ENCODE results near the gene CHSY1.

DNA sequence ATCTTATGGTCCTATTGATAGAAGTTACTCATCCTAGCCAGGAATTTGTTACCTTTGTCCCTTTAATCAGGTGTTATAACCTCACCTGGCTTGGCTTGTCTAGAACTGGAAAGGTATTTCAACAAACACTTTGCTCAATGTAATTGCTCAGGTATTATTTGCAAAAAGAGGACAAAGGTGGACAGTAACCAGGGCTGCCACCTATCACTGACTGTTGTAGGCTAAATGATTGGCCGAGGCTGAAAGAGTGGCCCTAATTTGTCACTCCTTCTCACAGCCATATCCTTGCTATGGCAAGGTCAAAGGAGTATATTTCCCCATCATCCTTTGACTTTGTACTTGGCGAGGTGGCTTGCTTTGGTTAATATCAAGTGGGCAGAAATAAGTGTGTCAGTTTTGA, 28.2 kb upstream of the CHSY1 start:
- TF ChIP-seq, protein P1, sequence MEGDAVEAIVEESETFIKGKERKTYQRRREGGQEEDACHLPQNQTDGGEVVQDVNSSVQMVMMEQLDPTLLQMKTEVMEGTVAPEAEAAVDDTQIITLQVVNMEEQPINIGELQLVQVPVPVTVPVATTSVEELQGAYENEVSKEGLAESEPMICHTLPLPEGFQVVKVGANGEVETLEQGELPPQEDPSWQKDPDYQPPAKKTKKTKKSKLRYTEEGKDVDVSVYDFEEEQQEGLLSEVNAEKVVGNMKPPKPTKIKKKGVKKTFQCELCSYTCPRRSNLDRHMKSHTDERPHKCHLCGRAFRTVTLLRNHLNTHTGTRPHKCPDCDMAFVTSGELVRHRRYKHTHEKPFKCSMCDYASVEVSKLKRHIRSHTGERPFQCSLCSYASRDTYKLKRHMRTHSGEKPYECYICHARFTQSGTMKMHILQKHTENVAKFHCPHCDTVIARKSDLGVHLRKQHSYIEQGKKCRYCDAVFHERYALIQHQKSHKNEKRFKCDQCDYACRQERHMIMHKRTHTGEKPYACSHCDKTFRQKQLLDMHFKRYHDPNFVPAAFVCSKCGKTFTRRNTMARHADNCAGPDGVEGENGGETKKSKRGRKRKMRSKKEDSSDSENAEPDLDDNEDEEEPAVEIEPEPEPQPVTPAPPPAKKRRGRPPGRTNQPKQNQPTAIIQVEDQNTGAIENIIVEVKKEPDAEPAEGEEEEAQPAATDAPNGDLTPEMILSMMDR (IDR thresholded peaks at IDR 0.05): no peak
- TF ChIP-seq, protein P2, sequence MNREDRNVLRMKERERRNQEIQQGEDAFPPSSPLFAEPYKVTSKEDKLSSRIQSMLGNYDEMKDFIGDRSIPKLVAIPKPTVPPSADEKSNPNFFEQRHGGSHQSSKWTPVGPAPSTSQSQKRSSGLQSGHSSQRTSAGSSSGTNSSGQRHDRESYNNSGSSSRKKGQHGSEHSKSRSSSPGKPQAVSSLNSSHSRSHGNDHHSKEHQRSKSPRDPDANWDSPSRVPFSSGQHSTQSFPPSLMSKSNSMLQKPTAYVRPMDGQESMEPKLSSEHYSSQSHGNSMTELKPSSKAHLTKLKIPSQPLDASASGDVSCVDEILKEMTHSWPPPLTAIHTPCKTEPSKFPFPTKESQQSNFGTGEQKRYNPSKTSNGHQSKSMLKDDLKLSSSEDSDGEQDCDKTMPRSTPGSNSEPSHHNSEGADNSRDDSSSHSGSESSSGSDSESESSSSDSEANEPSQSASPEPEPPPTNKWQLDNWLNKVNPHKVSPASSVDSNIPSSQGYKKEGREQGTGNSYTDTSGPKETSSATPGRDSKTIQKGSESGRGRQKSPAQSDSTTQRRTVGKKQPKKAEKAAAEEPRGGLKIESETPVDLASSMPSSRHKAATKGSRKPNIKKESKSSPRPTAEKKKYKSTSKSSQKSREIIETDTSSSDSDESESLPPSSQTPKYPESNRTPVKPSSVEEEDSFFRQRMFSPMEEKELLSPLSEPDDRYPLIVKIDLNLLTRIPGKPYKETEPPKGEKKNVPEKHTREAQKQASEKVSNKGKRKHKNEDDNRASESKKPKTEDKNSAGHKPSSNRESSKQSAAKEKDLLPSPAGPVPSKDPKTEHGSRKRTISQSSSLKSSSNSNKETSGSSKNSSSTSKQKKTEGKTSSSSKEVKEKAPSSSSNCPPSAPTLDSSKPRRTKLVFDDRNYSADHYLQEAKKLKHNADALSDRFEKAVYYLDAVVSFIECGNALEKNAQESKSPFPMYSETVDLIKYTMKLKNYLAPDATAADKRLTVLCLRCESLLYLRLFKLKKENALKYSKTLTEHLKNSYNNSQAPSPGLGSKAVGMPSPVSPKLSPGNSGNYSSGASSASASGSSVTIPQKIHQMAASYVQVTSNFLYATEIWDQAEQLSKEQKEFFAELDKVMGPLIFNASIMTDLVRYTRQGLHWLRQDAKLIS (CRISPR knock-in tag; IDR thresholded peaks at IDR 0.05; ENCODE audit: borderline replicate concordance): no peak
- no peak for TF ChIP-seq ETV6 (CRISPR knock-in tag; IDR thresholded peaks at IDR 0.05)

All from WTC11 (cell line).